CD14-positive monocyte (primary cell): ENCODE measurements around the gene PSMA7. TPM values are rescaled to one million over a fixed set of nuclear protein-coding genes. Genes with fewer than 3 reads are reported as not detected.

Experiments
- DNase-seq, 3 donors: peaks; one replicate each; pipeline ENCODE4 v3.0.0-alpha.2; 2011 to 2022
- H2AFZ ChIP-seq: 2 replicates; pipeline ENCODE4 v1.6.0; 2012; ENCODE audit warnings: mild to moderate bottlenecking, low read depth, low read length, inconsistent platforms; ENCODE audit not compliant: insufficient read depth, poor library complexity, severe bottlenecking
- H3K27ac ChIP-seq, 2 donors: 1 replicate in 1 of 2; 2 replicates in 1 of 2; pipeline ENCODE4 v1.5.1; 2012 to 2013; ENCODE audit warnings: low read length in 2 of 2, control low read depth in 1 of 2, inconsistent platforms in 1 of 2, low read depth in 1 of 2, mild to moderate bottlenecking in 1 of 2
- H3K27me3 ChIP-seq, 2 donors: one replicate each; pipeline versions ENCODE4 v1.6.0 to v1.6.1; 2011 to 2013; ENCODE audit warnings: low read length in 2 of 2; ENCODE audit not compliant: control insufficient read depth in 2 of 2, insufficient read depth in 2 of 2
- H3K36me3 ChIP-seq, 2 donors: replicated peaks in 1 of 2; 1 replicate in 1 of 2; 2 replicates in 1 of 2; pipeline versions ENCODE4 v1.5.1 to v1.6.1; 2012 to 2013; ENCODE audit warnings: low read length in 2 of 2, control low read depth in 1 of 2, inconsistent platforms in 1 of 2, mild to moderate bottlenecking in 1 of 2; ENCODE audit not compliant: insufficient read depth in 2 of 2, control insufficient read depth in 1 of 2
- H3K4me1 ChIP-seq, 2 donors: 1 replicate in 1 of 2; 2 replicates in 1 of 2; pipeline versions ENCODE4 v1.5.1 to v1.6.1; 2012 to 2013; ENCODE audit warnings: low read length in 2 of 2, control low read depth in 1 of 2, inconsistent platforms in 1 of 2, mild to moderate bottlenecking in 1 of 2, moderate library complexity in 1 of 2; ENCODE audit not compliant: insufficient read depth in 2 of 2, control insufficient read depth in 1 of 2
- H3K4me2 ChIP-seq: replicated peaks from 2 replicates; pipeline ENCODE3; 2012; ENCODE audit warnings: low read length, moderate library complexity, mild to moderate bottlenecking; ENCODE audit not compliant: poor library complexity, severe bottlenecking; ENCODE audit errors: extremely low read depth
- H3K4me3 ChIP-seq, 3 experiments: fragments of 200-600 bp in 1 of 3; sonication (generic) in 1 of 3; replicated peaks in 1 of 3; 1 replicate in 2 of 3; 2 replicates in 1 of 3; pipeline ENCODE4 v1.5.1; 2011 to 2013; ENCODE audit warnings: low read length in 3 of 3, mild to moderate bottlenecking in 3 of 3, control low read depth in 2 of 3, low read depth in 2 of 3, inconsistent platforms in 1 of 3, moderate library complexity in 1 of 3
- H3K79me2 ChIP-seq: 2 replicates; pipeline ENCODE4 v1.6.0; 2012; ENCODE audit warnings: mild to moderate bottlenecking, control low read depth, inconsistent platforms, low read length, moderate library complexity; ENCODE audit not compliant: insufficient read depth
- H3K9ac ChIP-seq: 2 replicates; pipeline ENCODE4 v1.6.0; 2017; ENCODE audit warnings: low read length, mild to moderate bottlenecking; ENCODE audit not compliant: insufficient read depth, poor library complexity, severe bottlenecking
- H3K9me3 ChIP-seq, 2 donors: replicated peaks in 1 of 2; 1 replicate in 1 of 2; 2 replicates in 1 of 2; pipeline versions ENCODE4 v1.5.1 to v1.6.1; 2012 to 2013; ENCODE audit warnings: low read length in 2 of 2, control low read depth in 1 of 2; ENCODE audit not compliant: control insufficient read depth in 1 of 2, insufficient read depth in 1 of 2
- H4K20me1 ChIP-seq: 2 replicates; pipeline ENCODE4 v1.6.0; 2012; ENCODE audit warnings: mild to moderate bottlenecking, low read length, control low read depth, moderate library complexity; ENCODE audit not compliant: insufficient read depth
- H3K27ac Mint-ChIP-seq, 7 donors: one replicate each; pipeline ENCODE4 v1.8.0; 2020; ENCODE audit warnings: mild to moderate bottlenecking in 7 of 7, mixed read lengths in 7 of 7, moderate library complexity in 6 of 7, inconsistent platforms in 2 of 7
- H3K27me3 Mint-ChIP-seq, 3 donors: one replicate each; pipeline ENCODE4 v1.8.0; 2021 to 2022; ENCODE audit warnings: low read depth in 3 of 3, mild to moderate bottlenecking in 3 of 3, mixed read lengths in 3 of 3, moderate library complexity in 3 of 3, inconsistent platforms in 1 of 3
- H3K36me3 Mint-ChIP-seq, 2 donors: one replicate each; pipeline ENCODE4 v1.8.0; 2020; ENCODE audit warnings: mixed read lengths in 2 of 2, inconsistent platforms in 1 of 2, mild to moderate bottlenecking in 1 of 2
- H3K4me1 Mint-ChIP-seq: one replicate; pipeline ENCODE4 v1.8.0; 2020; ENCODE audit warnings: mild to moderate bottlenecking, mixed read lengths
- H3K4me3 Mint-ChIP-seq, 2 donors: one replicate each; pipeline ENCODE4 v1.8.0; 2020; ENCODE audit warnings: mild to moderate bottlenecking in 2 of 2, mixed read lengths in 2 of 2, moderate library complexity in 1 of 2
- H3K9me3 Mint-ChIP-seq, 7 donors: one replicate each; pipeline ENCODE4 v1.8.0; 2020 to 2022; ENCODE audit warnings: mixed read lengths in 7 of 7, mild to moderate bottlenecking in 6 of 7, moderate library complexity in 6 of 7, inconsistent platforms in 2 of 7
- CTCF ChIP-seq: fragments of 200-600 bp; IDR thresholded peaks from one replicate; pipeline ENCODE4 v1.8.0; 2022; ENCODE audit warnings: antibody characterized with exemption, mild to moderate bottlenecking
- WGBS: methylation state at CpG from one replicate; pipeline ENCODE4 v1.1.5; 2013; ENCODE audit warnings: missing lambda C conversion rate; ENCODE audit not compliant: insufficient coverage; 5-methylcytosine and 5-hydroxymethylcytosine counted together
- intact Hi-C, 2 donors: fragments of 100-400 bp; cut with micrococcal nuclease; formaldehyde crosslinking; loops; one replicate each; pipeline versions ENCODE4 v1.15.0 to v1.15.1; 2023
- polyA plus RNA-seq, 3 donors: library from polyadenylated mRNA; depleted of rRNA in 1 of 3; unstranded in 2 of 3; stranded (reverse) in 1 of 3; fragments of 300-500 nt in 2 of 3; fragments of >200 nt in 1 of 3; fragmentation: Illumina TruSeq in 2 of 3; gene quantifications; 1 replicate in 2 of 3; 2 replicates in 1 of 3; pipeline ENCODE4 v1.2.3, GENCODE V29; 2012 to 2021

Gene PSMA7
- polyA plus RNA-seq, 3 donors = 402 to 668 (median 527) TPM

GRCh38 chr20:62162765-62163484, 19.7 kb upstream of the PSMA7 start:
- Histone ChIP-seq H3K4me1 (no peaks in the 10 kb centered on the region), H2AFZ (no peak overlapping the region), H3K4me3 (no peak overlapping the region), H3K27ac (no peak overlapping the region), H3K27me3 (no peaks in the 10 kb centered on the region), H3K9ac (no peak overlapping the region), H3K79me2 (peaks cover 6% of the 10 kb centered on the region), H3K4me2 (no peak overlapping the region), H4K20me1 (peaks cover 5% of the 10 kb centered on the region), H3K9me3 (no peaks in the 10 kb centered on the region), H3K36me3 (peaks cover 55 to 88% of the 10 kb centered on the region in 2 donors)
- intact Hi-C loops = no loop called here
- TF ChIP-seq CTCF = no peak
- no peak overlapping the region for H3K27ac Mint-ChIP-seq
- peaks cover 0 to 2% (median 0%) of the 10 kb centered on the region in 3 donors for H3K27me3 Mint-ChIP-seq
- WGBS = 96% methylated on average over 29 of the region's 38 CpGs
- H3K4me3 Mint-ChIP-seq = no peak overlapping the region
- H3K4me1 Mint-ChIP-seq = no peaks in the 10 kb centered on the region
- H3K36me3 Mint-ChIP-seq = peaks cover 53 to 87% of the 10 kb centered on the region in 2 donors
- no peak for DNase-seq
- H3K9me3 Mint-ChIP-seq = no peaks in the 10 kb centered on the region

- Histone ChIP-seq H3K79me2 (peaks cover 19% of the 10 kb centered on the region), H3K27ac (no peak overlapping the region), H3K4me2 (no peak overlapping the region), H3K27me3 (no peaks in the 10 kb centered on the region), H3K9me3 (no peaks in the 10 kb centered on the region), H4K20me1 (peaks cover 21% of the 10 kb centered on the region), H2AFZ (no peak overlapping the region), H3K9ac (no peak overlapping the region), H3K36me3 (peaks cover 51 to 82% of the 10 kb centered on the region in 2 donors), H3K4me1 (no peaks in the 10 kb centered on the region), H3K4me3 (no peak overlapping the region)
- no peak for DNase-seq
- intact Hi-C loops = no loop called here
- no peak for TF ChIP-seq CTCF
- peaks cover 0 to 2% (median under 1%) of the 10 kb centered on the region in 3 donors for H3K27me3 Mint-ChIP-seq
- no peaks in the 10 kb centered on the region for H3K9me3 Mint-ChIP-seq
- H3K27ac Mint-ChIP-seq = no peak overlapping the region
- WGBS = 97% methylated on average over 12 of the region's 17 CpGs
- H3K4me3 Mint-ChIP-seq = no peak overlapping the region
- peaks cover 3% of the 10 kb centered on the region for H3K4me1 Mint-ChIP-seq
- H3K36me3 Mint-ChIP-seq = peaks cover 51 to 76% of the 10 kb centered on the region in 2 donors
Observed at GRCh38 chr20:62161347-62161746, 18.2 kb upstream of the PSMA7 start.
